Measurements from ENCODE around the gene CNBD2. TPM values are rescaled to one million over a fixed set of nuclear protein-coding genes. Genes with fewer than 3 reads are reported as not detected.

The CNBD2 gene
- total RNA-seq, 3 donors from 2014 or later = 3.7 to 6.2 (median 4.4) TPM

GRCh38 chr20:36030149-36030548 lies 61.8 kb downstream of the CNBD2 start:
- ATAC-seq (no peak), DNase-seq (peak in 1 of 3 donors; percentile 8)
- intact Hi-C loops (cut with DNase I, micrococcal nuclease) = no loop called here
- Histone ChIP-seq H3K36me3 (ENCODE audit: low read depth) (no peaks in the 10 kb centered on the region), H3K4me1 (ENCODE audit: low read depth) (no peaks in the 10 kb centered on the region), H3K4me3 (no peak overlapping the region), H3K9me3 (no peaks in the 10 kb centered on the region)
- no peak for TF ChIP-seq CTCF (IDR thresholded peaks at IDR 0.05)

GRCh38 chr20:36031806-36032205 lies 63.4 kb downstream of the CNBD2 start:
- Histone ChIP-seq H3K36me3 (ENCODE audit: low read depth) (no peaks in the 10 kb centered on the region), H3K9me3 (no peaks in the 10 kb centered on the region), H3K4me1 (ENCODE audit: low read depth) (no peaks in the 10 kb centered on the region), H3K4me3 (no peak overlapping the region)
- TF ChIP-seq CTCF (IDR thresholded peaks at IDR 0.05) = no peak
- intact Hi-C loops (cut with DNase I, micrococcal nuclease) = no loop called here
- DNase-seq = no peak
- no peak for ATAC-seq

GRCh38 chr20:36034875-36035274 lies 66.5 kb downstream of the CNBD2 start:
- Histone ChIP-seq H3K9me3 (no peaks in the 10 kb centered on the region), H3K4me3 (no peak overlapping the region), H3K36me3 (ENCODE audit: low read depth) (no peaks in the 10 kb centered on the region), H3K4me1 (ENCODE audit: low read depth) (no peaks in the 10 kb centered on the region)
- ATAC-seq (no peak), DNase-seq (no peak)
- TF ChIP-seq CTCF (IDR thresholded peaks at IDR 0.05) = no peak
- intact Hi-C loops (cut with DNase I, micrococcal nuclease) = no loop called here

GRCh38 chr20:36035745-36036144 lies 67.4 kb downstream of the CNBD2 start:
- H3K4me1 ChIP-seq (ENCODE audit: low read depth) = no peaks in the 10 kb centered on the region
- DNase-seq = no peak
- no peaks in the 10 kb centered on the region for H3K36me3 ChIP-seq (ENCODE audit: low read depth)
- intact Hi-C loops (cut with DNase I, micrococcal nuclease) = no loop called here
- H3K4me3 ChIP-seq = no peak overlapping the region
- no peak for ATAC-seq
- no peaks in the 10 kb centered on the region for H3K9me3 ChIP-seq
- no peak for TF ChIP-seq CTCF (IDR thresholded peaks at IDR 0.05)

- Histone ChIP-seq H3K4me1 (ENCODE audit: low read depth) (no peaks in the 10 kb centered on the region), H3K36me3 (ENCODE audit: low read depth) (no peaks in the 10 kb centered on the region), H3K9me3 (no peaks in the 10 kb centered on the region), H3K4me3 (no peak overlapping the region)
- intact Hi-C loops (cut with DNase I, micrococcal nuclease) = no loop called here
- no peak for TF ChIP-seq CTCF (IDR thresholded peaks at IDR 0.05)
- no peak for ATAC-seq
- DNase-seq = no peak
Measured at GRCh38 chr20:36036688-36037087, 68.3 kb downstream of the CNBD2 start.

GRCh38 chr20:36040571-36040970 lies 72.2 kb downstream of the CNBD2 start:
- intact Hi-C loops (cut with DNase I, micrococcal nuclease) = no loop called here
- TF ChIP-seq CTCF (IDR thresholded peaks at IDR 0.05) = no peak
- Histone ChIP-seq H3K36me3 (ENCODE audit: low read depth) (no peaks in the 10 kb centered on the region), H3K9me3 (no peaks in the 10 kb centered on the region), H3K4me3 (no peak overlapping the region), H3K4me1 (ENCODE audit: low read depth) (no peaks in the 10 kb centered on the region)
- DNase-seq (no peak), ATAC-seq (no peak)

Data from mucosa of descending colon (tissue), 3 donors.